GM06990 (cell line): Measurements from ENCODE around the gene ST3GAL2.

Experiments used
- DNase-seq: peaks from one replicate; pipeline ENCODE4 v3.0.0-alpha.2; 2011; ENCODE audit not compliant: insufficient read length; ENCODE audit errors: extremely low read depth
- H3K27me3 ChIP-seq: replicated peaks from 2 replicates; pipeline ENCODE4 v1.6.0; 2011; ENCODE audit warnings: low read length; ENCODE audit not compliant: control insufficient read depth, insufficient read depth
- H3K36me3 ChIP-seq: 2 replicates; pipeline ENCODE4 v1.5.1; 2011; ENCODE audit warnings: low read length; ENCODE audit not compliant: control insufficient read depth, insufficient read depth
- H3K4me3 ChIP-seq: replicated peaks from 2 replicates; pipeline ENCODE4 v1.5.1; 2011; ENCODE audit warnings: low read depth, mild to moderate bottlenecking, control low read depth, low read length
- CTCF ChIP-seq: IDR thresholded peaks from 2 replicates; pipeline ENCODE4 v1.5.1; 2011; ENCODE audit warnings: low read length, control low read depth, mild to moderate bottlenecking, inconsistent platforms; ENCODE audit not compliant: insufficient read depth, poor library complexity, severe bottlenecking

Gene ST3GAL2

GRCh38 chr16:70480127-70481105, 41.5 kb upstream of the ST3GAL2 start:
- Histone ChIP-seq H3K27me3 (no peaks in the 10 kb centered on the region), H3K36me3 (peaks cover 39% of the 10 kb centered on the region), H3K4me3 (no peak overlapping the region)
- TF ChIP-seq CTCF, result no peak
- DNase-seq, result no peak

GRCh38 chr16:70478912-70479341, 40.0 kb upstream of the ST3GAL2 start:
- TF ChIP-seq CTCF, result no peak
- no peak for DNase-seq
- no peaks in the 10 kb centered on the region for H3K27me3 ChIP-seq
- H3K36me3 ChIP-seq, result peaks cover 39% of the 10 kb centered on the region
- no peak overlapping the region for H3K4me3 ChIP-seq

GRCh38 chr16:70478169-70478568, 39.3 kb upstream of the ST3GAL2 start:
- DNase-seq, result no peak
- H3K27me3 ChIP-seq, result no peaks in the 10 kb centered on the region
- H3K4me3 ChIP-seq, result no peak overlapping the region
- peaks cover 44% of the 10 kb centered on the region for H3K36me3 ChIP-seq
- no peak for TF ChIP-seq CTCF

- Histone ChIP-seq H3K36me3 (peaks cover 38% of the 10 kb centered on the region), H3K4me3 (no peak overlapping the region), H3K27me3 (no peaks in the 10 kb centered on the region)
- TF ChIP-seq CTCF, result no peak
- DNase-seq, result peak; percentile 83
Observed at GRCh38 chr16:70476272-70477020, 37.5 kb upstream of the ST3GAL2 start.

GRCh38 chr16:70475054-70475871, 36.4 kb upstream of the ST3GAL2 start:
- H3K4me3 ChIP-seq, result no peak overlapping the region
- DNase-seq, result no peak
- TF ChIP-seq CTCF, result no peak
- H3K27me3 ChIP-seq, result no peaks in the 10 kb centered on the region
- peaks cover 26% of the 10 kb centered on the region for H3K36me3 ChIP-seq
